IMR-90 (cell line): ENCODE data around the gene RALGPS2. TPM values are rescaled to one million over a fixed set of nuclear protein-coding genes. Genes with fewer than 3 reads are reported as not detected.
"Not testable (repeated sequence)": the region's sequence is repeated elsewhere in the genome, so short reads cannot be mapped to it uniquely, and the experiment has no call there.

Experiments
- ATAC-seq: fragments of 200-7000 bp; cut with Tn5 transposase; 2 replicates; pipeline ENCODE4 v1.9.1; 2020; ENCODE audit warnings: low read depth, mild to moderate bottlenecking, moderate library complexity
- BruUV-seq: library from RNA; stranded (reverse); fragments of 400-500 nt; replicated peaks from 2 replicates; lab custom pipeline; 2021; lab: Mats Ljungman, UMichigan
- CTCF ChIA-PET: fragments of 300-600 bp; formaldehyde crosslinking; extraction: SDS; loops from one replicate; lab custom pipeline; 2021; ENCODE audit warnings: antibody characterized with exemption; lab: Yijun Ruan, JAX
- POLR2A ChIA-PET: fragments of 300-600 bp; sonication (Branson Sonifier 250); formaldehyde crosslinking; loops from one replicate; lab custom pipeline; 2022; ENCODE audit warnings: antibody characterized with exemption; ENCODE audit not compliant: unreplicated experiment; lab: Charles Lee
- DNase-seq: peaks from one replicate; pipeline ENCODE4 v3.0.0; 2013
- H2AFZ ChIP-seq: replicated peaks from 2 replicates; pipeline ENCODE3; 2013; ENCODE audit warnings: low read length, mild to moderate bottlenecking; ENCODE audit not compliant: poor library complexity
- H2AK5ac ChIP-seq: 2 replicates; pipeline ENCODE4 v1.6.1; 2013; ENCODE audit warnings: low read depth, low read length, inconsistent platforms
- H2AK9ac ChIP-seq: replicated peaks from 2 replicates; pipeline ENCODE3; 2013; ENCODE audit warnings: mild to moderate bottlenecking, low read depth, low read length, moderate library complexity; ENCODE audit not compliant: poor library complexity
- H2BK120ac ChIP-seq: 2 replicates; pipeline ENCODE4 v1.6.1; 2013; ENCODE audit warnings: low read depth, low read length, inconsistent platforms
- H2BK15ac ChIP-seq: 3 replicates; pipeline ENCODE4 v1.6.1; 2013; ENCODE audit warnings: low read depth, low read length, inconsistent platforms
- H2BK20ac ChIP-seq: 2 replicates; pipeline ENCODE4 v1.6.1; 2013; ENCODE audit warnings: low read depth, mild to moderate bottlenecking, inconsistent platforms, low read length, moderate library complexity
- H2BK5ac ChIP-seq: 2 replicates; pipeline ENCODE4 v1.6.1; 2013; ENCODE audit warnings: mild to moderate bottlenecking, low read depth, low read length, inconsistent platforms; ENCODE audit not compliant: poor library complexity, severe bottlenecking
- H3K14ac ChIP-seq: replicated peaks from 2 replicates; pipeline ENCODE4 v1.6.1; 2013; ENCODE audit warnings: low read depth, low read length, inconsistent platforms
- H3K18ac ChIP-seq: 2 replicates; pipeline ENCODE4 v1.6.1; 2013; ENCODE audit warnings: low read depth, low read length, control low read depth
- H3K23ac ChIP-seq: 2 replicates; pipeline ENCODE4 v1.6.1; 2013; ENCODE audit warnings: low read depth, low read length, inconsistent platforms
- H3K27ac ChIP-seq: 2 replicates; pipeline ENCODE4 v1.5.1; 2013; ENCODE audit warnings: mild to moderate bottlenecking, control low read depth, low read length; ENCODE audit not compliant: insufficient read depth
- H3K27me3 ChIP-seq: 2 replicates; pipeline ENCODE4 v1.6.1; 2013; ENCODE audit warnings: low read length; ENCODE audit not compliant: control insufficient read depth, insufficient read depth
- H3K36me3 ChIP-seq: 2 replicates; pipeline ENCODE4 v1.6.1; 2013; ENCODE audit warnings: low read length, mixed read lengths; ENCODE audit not compliant: control insufficient read depth, insufficient read depth
- H3K4ac ChIP-seq: 2 replicates; pipeline ENCODE4 v1.6.1; 2013; ENCODE audit warnings: low read depth, low read length, inconsistent platforms
- H3K4me1 ChIP-seq: 2 replicates; pipeline ENCODE4 v1.6.1; 2013; ENCODE audit warnings: low read length, mixed read lengths; ENCODE audit not compliant: control insufficient read depth, insufficient read depth
- H3K4me2 ChIP-seq: 2 replicates; pipeline ENCODE4 v1.6.1; 2013; ENCODE audit warnings: low read depth, mild to moderate bottlenecking, control low read depth, low read length, moderate library complexity
- H3K4me3 ChIP-seq: 2 replicates; pipeline ENCODE4 v1.5.1; 2013; ENCODE audit warnings: low read depth, mild to moderate bottlenecking, control low read depth, low read length, moderate library complexity; ENCODE audit not compliant: insufficient read depth
- H3K56ac ChIP-seq: 2 replicates; pipeline ENCODE4 v1.6.1; 2013; ENCODE audit warnings: low read length, inconsistent platforms; ENCODE audit not compliant: insufficient read depth; ENCODE audit errors: extremely low read depth
- H3K79me1 ChIP-seq, 2 experiments: 2 replicates each; pipeline ENCODE4 v1.6.1; 2013; ENCODE audit warnings: low read length in 2 of 2, inconsistent platforms in 1 of 2, low read depth in 1 of 2
- H3K9ac ChIP-seq: 2 replicates; pipeline ENCODE4 v1.6.1; 2013; ENCODE audit warnings: low read depth, low read length, control low read depth
- H3K9me1 ChIP-seq: 2 replicates; pipeline ENCODE4 v1.6.1; 2013; ENCODE audit warnings: low read length, inconsistent platforms; ENCODE audit not compliant: insufficient read depth
- H3K9me3 ChIP-seq: 2 replicates; pipeline ENCODE4 v1.6.1; 2013; ENCODE audit warnings: low read length; ENCODE audit not compliant: control insufficient read depth, insufficient read depth
- H4K20me1 ChIP-seq: 2 replicates; pipeline ENCODE4 v1.6.1; 2013; ENCODE audit warnings: low read length, inconsistent platforms; ENCODE audit not compliant: insufficient read depth
- H4K5ac ChIP-seq: 2 replicates; pipeline ENCODE4 v1.6.1; 2013; ENCODE audit warnings: mild to moderate bottlenecking, low read depth, low read length, control low read depth
- H4K8ac ChIP-seq, 2 experiments: 2 replicates each; pipeline ENCODE4 v1.6.1; 2013; ENCODE audit warnings: low read depth in 2 of 2, low read length in 2 of 2, control low read depth in 1 of 2, inconsistent platforms in 1 of 2
- H4K91ac ChIP-seq: 2 replicates; pipeline ENCODE4 v1.6.1; 2013; ENCODE audit warnings: low read depth, low read length, inconsistent platforms; ENCODE audit not compliant: insufficient read depth
- WGBS, 2 experiments: methylation state at CpG; one replicate each; pipeline versions ENCODE4 v1.1.5 to v1.1.7; 2013; ENCODE audit warnings: missing lambda C conversion rate in 2 of 2; ENCODE audit not compliant: insufficient read length in 1 of 2; ENCODE audit errors: extremely low coverage in 2 of 2; 5-methylcytosine and 5-hydroxymethylcytosine counted together
- dilution Hi-C: fragments of 300-500 bp; cut with HindIII; formaldehyde crosslinking; loops from one replicate; pipeline ENCODE4 v1.14.3; 2018; ENCODE audit warnings: low sequenced_read_pairs; ENCODE audit not compliant: unreplicated experiment
- in situ Hi-C: fragments of 300-500 bp; cut with MboI; formaldehyde crosslinking; loops from 3 replicates; pipeline ENCODE4 v1.14.3; 2019; ENCODE audit warnings: low sequenced_read_pairs, inconsistent platforms, mixed read lengths
- intact Hi-C: fragments of 100-400 bp; cut with micrococcal nuclease; formaldehyde crosslinking; loops from 2 replicates; pipeline ENCODE4 v1.10.0; 2022
- polyA plus RNA-seq, 3 experiments: library from polyadenylated mRNA; depleted of rRNA; stranded (reverse); fragments of >200 nt; gene quantifications; 2 replicates each; pipeline ENCODE4 v1.2.3, GENCODE V29; 2012; ENCODE audit warnings: low replicate concordance in 1 of 3
- total RNA-seq: library from RNA; depleted of rRNA; stranded (reverse); fragments of >200 nt; gene quantifications from 2 replicates; pipeline ENCODE4 v1.2.3, GENCODE V29; 2012

The RALGPS2 gene
- total and polyA plus RNA-seq, 2 of the 4 experiments (the other 2 are of a cell fraction) = 13.8 to 148 TPM

- H3K14ac ChIP-seq, H4K8ac ChIP-seq, H3K27ac ChIP-seq, H4K20me1 ChIP-seq, H3K56ac ChIP-seq, CTCF ChIA-PET, H3K9ac ChIP-seq, H3K23ac ChIP-seq, H3K4ac ChIP-seq, H2AK9ac ChIP-seq, in situ Hi-C loops, dilution Hi-C loops, H3K4me2 ChIP-seq, H3K4me3 ChIP-seq, H3K18ac ChIP-seq, H2BK20ac ChIP-seq, DNase-seq, H4K91ac ChIP-seq, POLR2A ChIA-PET, H2BK5ac ChIP-seq, H3K27me3 ChIP-seq, H3K36me3 ChIP-seq, H4K5ac ChIP-seq, ATAC-seq, H3K9me3 ChIP-seq, H2BK15ac ChIP-seq, H2BK120ac ChIP-seq, H2AK5ac ChIP-seq, H2AFZ ChIP-seq, H3K4me1 ChIP-seq, H3K9me1 ChIP-seq, BruUV-seq: not testable (repeated sequence)
- no CpG with 5 or more reads among the region's 3 CpGs for WGBS, 2 experiments
- H3K79me1 ChIP-seq = peaks cover 26 to 51% of the 10 kb centered on the region in 2 experiments
- intact Hi-C loops = loop anchor here (10.0 kb wide), 1 partner anchor 210 kb away; no protein-coding TSS in a partner anchor
Measured at GRCh38 chr1:178754655-178755256, 29.7 kb downstream of the RALGPS2 start.
